ENCODE measurements around the gene PCARE.

The PCARE gene

DNA sequence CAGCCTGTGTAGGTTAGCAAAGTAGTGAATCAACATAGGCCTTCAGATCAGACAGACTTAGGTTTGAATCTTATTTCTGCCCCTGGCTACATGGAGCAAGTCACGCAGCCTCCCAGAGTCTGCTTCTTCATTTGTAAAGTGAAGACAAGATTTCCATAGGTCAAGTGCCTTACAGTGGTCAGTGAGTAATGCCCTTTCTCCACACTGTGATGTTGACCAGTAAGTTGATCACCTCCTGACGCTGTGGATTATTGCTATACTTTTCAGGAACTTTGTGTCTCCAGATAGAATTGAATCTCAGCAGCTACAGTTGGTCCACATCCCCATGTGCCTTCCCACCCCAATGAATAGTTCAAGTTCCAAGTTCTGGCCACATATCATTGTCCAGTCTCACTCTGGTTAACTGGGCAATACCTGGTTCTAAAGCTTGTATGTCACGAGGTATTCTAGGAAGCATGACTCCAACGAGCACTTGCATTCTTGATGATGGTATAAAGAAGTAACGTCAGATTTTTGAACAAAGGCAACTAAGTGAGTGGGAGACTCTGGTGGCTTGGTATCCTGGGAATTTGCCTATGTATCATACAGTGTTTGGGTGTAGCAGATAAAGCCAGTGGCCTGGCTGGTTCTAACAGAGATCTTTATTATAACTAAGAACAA, 38.8 kb upstream of the PCARE start:
- Histone ChIP-seq H3K4me3 (replicated peaks; ENCODE audit: insufficient read depth, low read length) (no peak overlapping the region), H3K27me3 (ENCODE audit: insufficient read depth, poor library complexity, severe bottlenecking) (peaks cover 42% of the 10 kb centered on the region), H3K27ac (replicated peaks) (no peak overlapping the region)
- no peak for DNase-seq (ENCODE audit: low read depth in 1 of 2, low spot score in 1 of 2)
- TF ChIP-seq, protein P1, sequence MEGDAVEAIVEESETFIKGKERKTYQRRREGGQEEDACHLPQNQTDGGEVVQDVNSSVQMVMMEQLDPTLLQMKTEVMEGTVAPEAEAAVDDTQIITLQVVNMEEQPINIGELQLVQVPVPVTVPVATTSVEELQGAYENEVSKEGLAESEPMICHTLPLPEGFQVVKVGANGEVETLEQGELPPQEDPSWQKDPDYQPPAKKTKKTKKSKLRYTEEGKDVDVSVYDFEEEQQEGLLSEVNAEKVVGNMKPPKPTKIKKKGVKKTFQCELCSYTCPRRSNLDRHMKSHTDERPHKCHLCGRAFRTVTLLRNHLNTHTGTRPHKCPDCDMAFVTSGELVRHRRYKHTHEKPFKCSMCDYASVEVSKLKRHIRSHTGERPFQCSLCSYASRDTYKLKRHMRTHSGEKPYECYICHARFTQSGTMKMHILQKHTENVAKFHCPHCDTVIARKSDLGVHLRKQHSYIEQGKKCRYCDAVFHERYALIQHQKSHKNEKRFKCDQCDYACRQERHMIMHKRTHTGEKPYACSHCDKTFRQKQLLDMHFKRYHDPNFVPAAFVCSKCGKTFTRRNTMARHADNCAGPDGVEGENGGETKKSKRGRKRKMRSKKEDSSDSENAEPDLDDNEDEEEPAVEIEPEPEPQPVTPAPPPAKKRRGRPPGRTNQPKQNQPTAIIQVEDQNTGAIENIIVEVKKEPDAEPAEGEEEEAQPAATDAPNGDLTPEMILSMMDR (IDR thresholded peaks at IDR 0.05; ENCODE audit: insufficient read depth, low read length): no peak
- TF ChIP-seq SPI1 (IDR thresholded peaks at IDR 0.05; ENCODE audit: borderline replicate concordance, low read depth) (no peak), POLR2AphosphoS5 (IDR thresholded peaks at IDR 0.05; ENCODE audit: low read depth) (no peak), GABPA (IDR thresholded peaks at IDR 0.05; ENCODE audit: low read depth) (no peak), REST (IDR thresholded peaks at IDR 0.05; ENCODE audit: insufficient replicate concordance, low read depth) (no peak)

GRCh38 chr2:29112379-29112778, 38.1 kb upstream of the PCARE start:
- Histone ChIP-seq H3K27ac (replicated peaks) (no peak overlapping the region), H3K27me3 (ENCODE audit: insufficient read depth, poor library complexity, severe bottlenecking) (peaks cover 34% of the 10 kb centered on the region)

More at GRCh38 chr2:29112379-29112778, 38.1 kb upstream of the PCARE start:
- H3K4me3 ChIP-seq (replicated peaks; ENCODE audit: insufficient read depth, low read length): no peak overlapping the region
- TF ChIP-seq POLR2AphosphoS5 (IDR thresholded peaks at IDR 0.05; ENCODE audit: low read depth): no peak
- TF ChIP-seq REST (IDR thresholded peaks at IDR 0.05; ENCODE audit: insufficient replicate concordance, low read depth): no peak
- no peak for TF ChIP-seq SPI1 (IDR thresholded peaks at IDR 0.05; ENCODE audit: borderline replicate concordance, low read depth)
- TF ChIP-seq GABPA (IDR thresholded peaks at IDR 0.05; ENCODE audit: low read depth): no peak
- TF ChIP-seq, protein P1 (IDR thresholded peaks at IDR 0.05; ENCODE audit: insufficient read depth, low read length): no peak
- DNase-seq (ENCODE audit: low read depth in 1 of 2, low spot score in 1 of 2): no peak

Measured in HL-60 (cell line).